ENCODE data around the gene PIH1D2.

Gene PIH1D2

GRCh38 chr11:112042161-112042960, 31.5 kb downstream of the PIH1D2 start:
- TF ChIP-seq, protein P1, sequence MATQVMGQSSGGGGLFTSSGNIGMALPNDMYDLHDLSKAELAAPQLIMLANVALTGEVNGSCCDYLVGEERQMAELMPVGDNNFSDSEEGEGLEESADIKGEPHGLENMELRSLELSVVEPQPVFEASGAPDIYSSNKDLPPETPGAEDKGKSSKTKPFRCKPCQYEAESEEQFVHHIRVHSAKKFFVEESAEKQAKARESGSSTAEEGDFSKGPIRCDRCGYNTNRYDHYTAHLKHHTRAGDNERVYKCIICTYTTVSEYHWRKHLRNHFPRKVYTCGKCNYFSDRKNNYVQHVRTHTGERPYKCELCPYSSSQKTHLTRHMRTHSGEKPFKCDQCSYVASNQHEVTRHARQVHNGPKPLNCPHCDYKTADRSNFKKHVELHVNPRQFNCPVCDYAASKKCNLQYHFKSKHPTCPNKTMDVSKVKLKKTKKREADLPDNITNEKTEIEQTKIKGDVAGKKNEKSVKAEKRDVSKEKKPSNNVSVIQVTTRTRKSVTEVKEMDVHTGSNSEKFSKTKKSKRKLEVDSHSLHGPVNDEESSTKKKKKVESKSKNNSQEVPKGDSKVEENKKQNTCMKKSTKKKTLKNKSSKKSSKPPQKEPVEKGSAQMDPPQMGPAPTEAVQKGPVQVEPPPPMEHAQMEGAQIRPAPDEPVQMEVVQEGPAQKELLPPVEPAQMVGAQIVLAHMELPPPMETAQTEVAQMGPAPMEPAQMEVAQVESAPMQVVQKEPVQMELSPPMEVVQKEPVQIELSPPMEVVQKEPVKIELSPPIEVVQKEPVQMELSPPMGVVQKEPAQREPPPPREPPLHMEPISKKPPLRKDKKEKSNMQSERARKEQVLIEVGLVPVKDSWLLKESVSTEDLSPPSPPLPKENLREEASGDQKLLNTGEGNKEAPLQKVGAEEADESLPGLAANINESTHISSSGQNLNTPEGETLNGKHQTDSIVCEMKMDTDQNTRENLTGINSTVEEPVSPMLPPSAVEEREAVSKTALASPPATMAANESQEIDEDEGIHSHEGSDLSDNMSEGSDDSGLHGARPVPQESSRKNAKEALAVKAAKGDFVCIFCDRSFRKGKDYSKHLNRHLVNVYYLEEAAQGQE (IDR thresholded peaks at IDR 0.05; ENCODE audit: insufficient read depth in 1 of 2, low read depth in 2 of 2, low read length in 2 of 2) = no peak
- TF ChIP-seq SIN3A (IDR thresholded peaks at IDR 0.05; ENCODE audit: borderline replicate concordance, insufficient read depth, low read length) (no peak), POLR2AphosphoS5 (IDR thresholded peaks at IDR 0.05; ENCODE audit: low read depth, low read length) (no peak), FOXP2 (optimal IDR thresholded peaks at IDR 0.05; ENCODE audit: borderline replicate concordance, extremely low read depth, extremely low read length, insufficient read depth) (no peak), TAF1 (IDR thresholded peaks at IDR 0.05; ENCODE audit: borderline replicate concordance, insufficient read depth, low read length) (no peak)

DNA sequence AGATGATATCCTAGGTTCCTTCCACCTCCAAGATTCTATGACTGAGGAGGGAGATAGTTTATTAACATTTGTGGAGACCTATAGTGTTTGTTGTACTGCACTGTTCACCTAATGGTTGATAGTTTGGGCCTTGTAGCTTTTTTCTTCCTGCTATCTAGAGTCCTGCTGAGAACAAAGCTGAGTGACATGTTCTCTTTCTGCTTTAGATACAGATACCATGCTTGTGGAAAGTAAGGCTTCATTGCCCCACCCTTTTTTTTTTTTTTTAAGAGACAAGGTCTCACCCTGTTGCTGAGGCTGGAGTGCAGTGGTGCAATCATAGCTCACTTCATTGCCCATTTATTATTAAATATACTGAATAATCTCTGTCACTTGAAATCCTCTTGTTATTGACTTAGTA, 36.3 kb downstream of the PIH1D2 start:
- TF ChIP-seq POLR2AphosphoS5 (IDR thresholded peaks at IDR 0.05; ENCODE audit: low read depth, low read length) = no peak
- TF ChIP-seq TAF1 (IDR thresholded peaks at IDR 0.05; ENCODE audit: borderline replicate concordance, insufficient read depth, low read length) = no peak
- TF ChIP-seq SIN3A (IDR thresholded peaks at IDR 0.05; ENCODE audit: borderline replicate concordance, insufficient read depth, low read length) = no peak
- TF ChIP-seq, protein P1 (IDR thresholded peaks at IDR 0.05; ENCODE audit: insufficient read depth in 1 of 2, low read depth in 2 of 2, low read length in 2 of 2) = no peak
- TF ChIP-seq FOXP2 (optimal IDR thresholded peaks at IDR 0.05; ENCODE audit: borderline replicate concordance, extremely low read depth, extremely low read length, insufficient read depth) = no peak

GRCh38 chr11:112033902-112034301, 39.9 kb downstream of the PIH1D2 start:
- TF ChIP-seq, protein P1 (IDR thresholded peaks at IDR 0.05; ENCODE audit: insufficient read depth in 1 of 2, low read depth in 2 of 2, low read length in 2 of 2) = no peak
- no peak for TF ChIP-seq FOXP2 (optimal IDR thresholded peaks at IDR 0.05; ENCODE audit: borderline replicate concordance, extremely low read depth, extremely low read length, insufficient read depth)
- TF ChIP-seq SIN3A (IDR thresholded peaks at IDR 0.05; ENCODE audit: borderline replicate concordance, insufficient read depth, low read length) = no peak
- no peak for TF ChIP-seq TAF1 (IDR thresholded peaks at IDR 0.05; ENCODE audit: borderline replicate concordance, insufficient read depth, low read length)
- no peak for TF ChIP-seq POLR2AphosphoS5 (IDR thresholded peaks at IDR 0.05; ENCODE audit: low read depth, low read length)

DNA sequence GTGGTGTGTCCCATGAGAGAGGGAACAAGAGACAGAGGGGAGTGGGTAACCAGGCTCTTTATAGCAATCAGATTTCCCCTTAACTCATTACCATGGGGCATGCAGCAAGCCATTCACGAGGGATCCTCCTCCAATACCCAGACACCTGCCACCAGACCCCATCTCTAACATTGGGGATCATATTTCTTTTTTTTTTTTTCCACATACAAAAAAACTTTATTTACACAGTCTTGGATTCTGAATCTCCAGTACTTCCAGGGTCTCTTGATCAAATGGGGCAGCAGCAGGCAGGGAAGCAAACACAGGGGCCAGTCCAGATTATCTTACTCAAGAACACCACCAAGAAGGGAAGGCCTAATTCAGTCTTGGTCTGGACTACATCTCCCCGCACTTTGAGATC, 44.4 kb downstream of the PIH1D2 start:
- TF ChIP-seq FOXP2 (optimal IDR thresholded peaks at IDR 0.05; ENCODE audit: borderline replicate concordance, extremely low read depth, extremely low read length, insufficient read depth) = no peak
- TF ChIP-seq POLR2AphosphoS5 (IDR thresholded peaks at IDR 0.05; ENCODE audit: low read depth, low read length) = no peak
- TF ChIP-seq SIN3A (IDR thresholded peaks at IDR 0.05; ENCODE audit: borderline replicate concordance, insufficient read depth, low read length) = no peak
- TF ChIP-seq TAF1 (IDR thresholded peaks at IDR 0.05; ENCODE audit: borderline replicate concordance, insufficient read depth, low read length) = no peak
- TF ChIP-seq, protein P1 (IDR thresholded peaks at IDR 0.05; ENCODE audit: insufficient read depth in 1 of 2, low read depth in 2 of 2, low read length in 2 of 2) = no peak
